Measurements from ENCODE around the gene CDK9. TPM values are rescaled to one million over a fixed set of nuclear protein-coding genes. Genes with fewer than 3 reads are reported as not detected.
A peak's percentile ranks its signal among the peaks of the same experiment; 100 is the strongest.

The CDK9 gene
- total RNA-seq, 1 donor from 2014 or later = 100 TPM

DNA sequence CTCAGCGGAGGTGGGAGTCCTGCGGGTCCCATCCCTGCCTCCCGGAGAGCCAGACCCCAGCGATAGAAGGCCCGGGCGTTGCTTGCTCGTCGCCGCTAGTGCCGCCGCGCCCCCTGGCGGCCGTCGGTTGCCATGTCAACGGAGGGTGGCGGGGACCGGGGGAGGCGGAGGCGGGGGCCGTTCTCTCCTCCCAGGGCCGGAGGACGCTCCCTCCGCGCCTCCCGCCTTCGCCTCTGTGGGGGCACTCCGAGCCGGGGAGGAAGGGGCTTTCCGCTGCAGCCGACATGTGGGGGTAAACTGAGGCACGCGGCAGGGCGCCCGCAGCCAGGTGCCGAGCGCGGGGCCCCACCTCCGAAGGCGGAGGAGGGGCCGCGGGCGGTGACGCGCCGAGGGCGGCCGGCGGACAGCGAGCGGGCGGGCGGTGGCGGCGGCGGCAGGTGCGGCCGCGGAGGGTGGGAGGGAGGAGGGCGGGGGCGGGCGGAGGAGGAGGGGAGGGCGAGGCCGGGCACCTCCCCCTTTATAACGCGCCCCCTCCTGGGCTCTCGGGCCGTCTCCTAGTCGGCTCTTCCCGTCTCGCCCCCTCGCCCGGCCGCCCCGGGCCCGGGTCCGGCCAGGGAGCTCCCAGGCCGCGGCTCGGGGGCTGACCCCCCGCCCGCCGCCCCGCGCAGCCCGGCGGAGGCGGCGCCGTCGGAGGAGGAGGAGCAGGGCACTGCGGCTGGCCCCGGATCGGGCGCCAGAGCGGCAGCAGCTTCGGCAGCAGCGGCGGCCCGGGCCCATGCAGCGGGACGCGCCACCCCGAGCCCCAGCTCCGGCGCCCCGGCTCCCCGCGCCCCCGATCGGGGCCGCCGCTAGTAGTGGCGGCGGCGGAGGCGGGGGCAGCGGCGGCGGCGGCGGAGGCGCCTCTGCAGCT lies 556 bp upstream of the CDK9 start:
- peak overlapping the region; percentile 88 for H3K4me3 Mint-ChIP-seq (ENCODE audit: low read depth)
- TF ChIP-seq, protein P1, sequence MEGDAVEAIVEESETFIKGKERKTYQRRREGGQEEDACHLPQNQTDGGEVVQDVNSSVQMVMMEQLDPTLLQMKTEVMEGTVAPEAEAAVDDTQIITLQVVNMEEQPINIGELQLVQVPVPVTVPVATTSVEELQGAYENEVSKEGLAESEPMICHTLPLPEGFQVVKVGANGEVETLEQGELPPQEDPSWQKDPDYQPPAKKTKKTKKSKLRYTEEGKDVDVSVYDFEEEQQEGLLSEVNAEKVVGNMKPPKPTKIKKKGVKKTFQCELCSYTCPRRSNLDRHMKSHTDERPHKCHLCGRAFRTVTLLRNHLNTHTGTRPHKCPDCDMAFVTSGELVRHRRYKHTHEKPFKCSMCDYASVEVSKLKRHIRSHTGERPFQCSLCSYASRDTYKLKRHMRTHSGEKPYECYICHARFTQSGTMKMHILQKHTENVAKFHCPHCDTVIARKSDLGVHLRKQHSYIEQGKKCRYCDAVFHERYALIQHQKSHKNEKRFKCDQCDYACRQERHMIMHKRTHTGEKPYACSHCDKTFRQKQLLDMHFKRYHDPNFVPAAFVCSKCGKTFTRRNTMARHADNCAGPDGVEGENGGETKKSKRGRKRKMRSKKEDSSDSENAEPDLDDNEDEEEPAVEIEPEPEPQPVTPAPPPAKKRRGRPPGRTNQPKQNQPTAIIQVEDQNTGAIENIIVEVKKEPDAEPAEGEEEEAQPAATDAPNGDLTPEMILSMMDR (IDR thresholded peaks at IDR 0.05; ENCODE audit: unreplicated experiment) = peak; percentile 91
- H3K4me1 Mint-ChIP-seq (ENCODE audit: low read depth) = peaks cover 6% of the 10 kb centered on the region
- no peaks in the 10 kb centered on the region for H3K27me3 Mint-ChIP-seq
- peak overlapping the region; percentile 82 for H3K27ac Mint-ChIP-seq
- H3K9me3 Mint-ChIP-seq (ENCODE audit: low read depth) = no peaks in the 10 kb centered on the region
- peak; percentile 90 for DNase-seq (ENCODE audit: low spot score, unreplicated experiment)
- H3K36me3 Mint-ChIP-seq (ENCODE audit: insufficient read depth) = peaks cover 14% of the 10 kb centered on the region

DNA sequence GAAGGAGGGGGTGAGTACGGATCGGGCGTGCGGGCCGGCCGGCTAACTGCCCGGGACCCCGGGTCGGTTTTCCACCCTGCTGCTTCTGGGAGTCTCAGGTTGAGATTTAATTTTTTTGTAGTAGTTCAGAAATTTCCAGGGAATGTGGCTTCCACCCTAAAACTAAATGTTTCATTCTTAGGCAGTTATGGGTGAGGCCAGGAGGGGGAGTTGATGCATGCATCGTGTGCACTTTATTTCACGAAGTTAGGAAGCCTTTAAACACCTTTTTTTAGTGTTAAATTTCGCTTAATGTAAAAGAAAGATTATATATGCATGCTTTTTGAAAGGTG lies 905 bp downstream of the CDK9 start:
- Mint-ChIP-seq H3K9me3 (ENCODE audit: low read depth) (no peaks in the 10 kb centered on the region), H3K36me3 (ENCODE audit: insufficient read depth) (peaks cover 18% of the 10 kb centered on the region), H3K27ac (peak overlapping the region; percentile 90), H3K4me3 (ENCODE audit: low read depth) (peak overlapping the region; percentile 88), H3K27me3 (no peaks in the 10 kb centered on the region), H3K4me1 (ENCODE audit: low read depth) (peaks cover 6% of the 10 kb centered on the region)
- TF ChIP-seq, protein P1 (IDR thresholded peaks at IDR 0.05; ENCODE audit: unreplicated experiment) = peak; percentile 43
- DNase-seq (ENCODE audit: low spot score, unreplicated experiment) = no peak

DNA sequence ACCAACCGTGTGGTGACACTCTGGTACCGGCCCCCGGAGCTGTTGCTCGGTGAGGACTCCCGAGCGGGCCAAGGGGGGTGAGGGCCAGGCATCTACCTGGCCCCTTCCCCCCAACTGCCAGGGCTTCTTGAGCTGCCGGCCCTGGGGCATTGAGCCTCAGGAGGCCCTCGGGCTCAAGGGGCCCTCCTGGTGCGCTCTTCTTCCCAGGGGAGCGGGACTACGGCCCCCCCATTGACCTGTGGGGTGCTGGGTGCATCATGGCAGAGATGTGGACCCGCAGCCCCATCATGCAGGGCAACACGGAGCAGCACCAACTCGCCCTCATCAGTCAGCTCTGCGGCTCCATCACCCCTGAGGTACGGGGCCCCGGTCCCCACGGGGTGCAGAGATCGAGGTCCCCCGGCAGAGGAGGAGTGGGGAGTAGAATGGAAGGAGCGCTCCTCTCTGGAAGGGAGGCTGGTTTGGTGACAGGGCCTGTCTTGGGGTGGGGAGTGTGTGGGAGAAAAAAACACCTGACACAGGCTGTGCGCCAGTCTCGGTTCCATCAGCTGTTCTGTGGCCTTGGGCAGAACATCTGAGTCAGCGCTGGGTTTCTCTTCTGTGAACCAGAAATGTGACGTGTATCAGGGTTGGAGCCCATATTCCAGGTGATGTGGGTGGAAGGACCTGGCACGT lies 2.6 kb downstream of the CDK9 start:
- no peaks in the 10 kb centered on the region for H3K9me3 Mint-ChIP-seq (ENCODE audit: low read depth)
- H3K4me3 Mint-ChIP-seq (ENCODE audit: low read depth) = no peak overlapping the region
- H3K4me1 Mint-ChIP-seq (ENCODE audit: low read depth) = peaks cover 7% of the 10 kb centered on the region
- no peak overlapping the region for H3K27ac Mint-ChIP-seq
- no peak for DNase-seq (ENCODE audit: low spot score, unreplicated experiment)
- H3K27me3 Mint-ChIP-seq = no peaks in the 10 kb centered on the region
- TF ChIP-seq, protein P1 (IDR thresholded peaks at IDR 0.05; ENCODE audit: unreplicated experiment) = no peak
- H3K36me3 Mint-ChIP-seq (ENCODE audit: insufficient read depth) = peaks cover 21% of the 10 kb centered on the region

DNA sequence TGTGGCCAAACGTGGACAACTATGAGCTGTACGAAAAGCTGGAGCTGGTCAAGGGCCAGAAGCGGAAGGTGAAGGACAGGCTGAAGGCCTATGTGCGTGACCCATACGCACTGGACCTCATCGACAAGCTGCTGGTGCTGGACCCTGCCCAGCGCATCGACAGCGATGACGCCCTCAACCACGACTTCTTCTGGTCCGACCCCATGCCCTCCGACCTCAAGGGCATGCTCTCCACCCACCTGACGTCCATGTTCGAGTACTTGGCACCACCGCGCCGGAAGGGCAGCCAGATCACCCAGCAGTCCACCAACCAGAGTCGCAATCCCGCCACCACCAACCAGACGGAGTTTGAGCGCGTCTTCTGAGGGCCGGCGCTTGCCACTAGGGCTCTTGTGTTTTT lies 3.3 kb downstream of the CDK9 start:
- peaks cover 21% of the 10 kb centered on the region for H3K36me3 Mint-ChIP-seq (ENCODE audit: insufficient read depth)
- peaks cover 7% of the 10 kb centered on the region for H3K4me1 Mint-ChIP-seq (ENCODE audit: low read depth)
- no peaks in the 10 kb centered on the region for H3K27me3 Mint-ChIP-seq
- TF ChIP-seq, protein P1 (IDR thresholded peaks at IDR 0.05; ENCODE audit: unreplicated experiment) = no peak
- H3K9me3 Mint-ChIP-seq (ENCODE audit: low read depth) = no peaks in the 10 kb centered on the region
- no peak overlapping the region for H3K4me3 Mint-ChIP-seq (ENCODE audit: low read depth)
- no peak overlapping the region for H3K27ac Mint-ChIP-seq
- DNase-seq (ENCODE audit: low spot score, unreplicated experiment) = no peak

DNA sequence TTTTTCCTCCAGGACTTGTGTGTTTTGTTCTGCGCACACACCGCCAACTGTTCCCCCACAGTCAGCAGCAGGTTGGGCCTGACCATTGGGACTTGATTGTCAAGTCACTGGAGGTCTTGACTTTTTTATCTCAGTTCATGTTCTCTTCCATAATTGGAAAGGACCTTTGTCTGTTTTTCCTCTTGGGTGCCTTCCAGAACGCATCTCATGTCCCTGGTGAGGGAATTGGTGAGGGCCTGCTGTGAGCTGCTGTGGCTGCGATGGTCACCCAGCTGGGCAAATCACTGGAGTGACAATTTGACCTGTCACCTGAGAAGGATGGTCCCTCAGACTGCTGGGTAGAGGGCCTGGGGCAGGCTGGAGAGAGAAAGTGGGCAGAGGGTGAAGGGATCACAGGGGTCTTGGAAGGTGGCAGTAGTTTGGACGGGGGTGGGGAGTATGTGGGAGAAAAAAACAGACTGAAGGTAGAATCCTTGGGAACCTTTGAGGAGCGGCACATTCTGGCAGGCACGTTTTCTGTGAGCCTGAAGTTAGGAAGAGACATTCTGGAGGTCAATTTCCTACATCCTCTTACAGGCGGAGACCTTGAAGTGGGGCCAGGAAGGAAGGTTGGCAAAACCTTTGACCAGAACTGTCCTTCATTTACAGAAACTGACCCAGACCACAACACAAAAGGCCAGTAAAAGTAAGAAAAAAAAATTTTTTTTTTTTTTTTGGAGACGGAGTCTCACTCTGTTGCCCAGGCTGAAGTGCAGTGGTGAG lies 4.4 kb downstream of the CDK9 start:
- DNase-seq (ENCODE audit: low spot score, unreplicated experiment) = no peak
- TF ChIP-seq, protein P1 (IDR thresholded peaks at IDR 0.05; ENCODE audit: unreplicated experiment) = no peak
- Mint-ChIP-seq H3K4me3 (ENCODE audit: low read depth) (no peak overlapping the region), H3K9me3 (ENCODE audit: low read depth) (no peaks in the 10 kb centered on the region), H3K4me1 (ENCODE audit: low read depth) (peaks cover 7% of the 10 kb centered on the region), H3K27ac (no peak overlapping the region), H3K36me3 (ENCODE audit: insufficient read depth) (peaks cover 21% of the 10 kb centered on the region), H3K27me3 (no peaks in the 10 kb centered on the region)
